ENCODE results near the gene ZBTB46. TPM values are rescaled to one million over a fixed set of nuclear protein-coding genes. Genes with fewer than 3 reads are reported as not detected.

ZBTB46 gene
- total RNA-seq, 1 experiment from 2014 or later = 18.9 TPM

- TF ChIP-seq SMAD3 (CRISPR knock-in tag; IDR thresholded peaks at IDR 0.05; ENCODE audit: borderline replicate concordance) (no peak), ZSCAN18 (CRISPR knock-in tag; IDR thresholded peaks at IDR 0.05) (no peak), TP53 (CRISPR knock-in tag; IDR thresholded peaks at IDR 0.05) (no peak), FOXK1 (CRISPR knock-in tag; IDR thresholded peaks at IDR 0.05) (no peak), FOXJ3 (CRISPR knock-in tag; IDR thresholded peaks at IDR 0.05; ENCODE audit: borderline replicate concordance) (no peak), IRF1 (CRISPR knock-in tag; IDR thresholded peaks at IDR 0.05) (no peak), SMAD4 (CRISPR knock-in tag; IDR thresholded peaks at IDR 0.05) (no peak), ELF4 (CRISPR knock-in tag; IDR thresholded peaks at IDR 0.05; ENCODE audit: low read depth) (no peak)
Measured at GRCh38 chr20:63837479-63837878, 6.4 kb upstream of the ZBTB46 start (continued).

- H3K27me3 Mint-ChIP-seq (ENCODE audit: low read depth) = peaks cover 20% of the 10 kb centered on the region
- H3K27ac Mint-ChIP-seq = no peak overlapping the region
- DNase-seq (ENCODE audit: low spot score) (no peak), ATAC-seq (no peak)
- no peaks in the 10 kb centered on the region for H3K9me3 Mint-ChIP-seq
- no peak overlapping the region for H3K4me3 Mint-ChIP-seq
- H3K4me1 Mint-ChIP-seq = peaks cover 23% of the 10 kb centered on the region
- CTCF ChIA-PET = interaction anchor here (0.6 to 1.2 kb wide), 4 partner anchors 11 to 298 kb away, joined by 3 to 6 read pairs (median 4); no protein-coding TSS in a partner anchor
- no peaks in the 10 kb centered on the region for H3K36me3 Mint-ChIP-seq
- TF ChIP-seq JUN (CRISPR knock-in tag; IDR thresholded peaks at IDR 0.05) (no peak), CREM (CRISPR knock-in tag; IDR thresholded peaks at IDR 0.05) (no peak), KAT7 (CRISPR knock-in tag; IDR thresholded peaks at IDR 0.05; ENCODE audit: borderline replicate concordance) (no peak), AR (CRISPR knock-in tag; IDR thresholded peaks at IDR 0.05) (no peak)
- POLR2A ChIA-PET = interaction anchor here (0.7 to 1.2 kb wide), 2 partner anchors 9 to 22 kb away, joined by 3 to 4 read pairs; no protein-coding TSS in a partner anchor
Measured at GRCh38 chr20:63836458-63837344, 5.6 kb upstream of the ZBTB46 start.

GRCh38 chr20:63835021-63835858 is 4.2 kb upstream of the ZBTB46 start:
- ATAC-seq = peak; percentile 89
- TF ChIP-seq PREB (CRISPR knock-in tag; IDR thresholded peaks at IDR 0.05; ENCODE audit: borderline replicate concordance) = no peak
- no peak for TF ChIP-seq ZNF281 (CRISPR knock-in tag; IDR thresholded peaks at IDR 0.05)
- TF ChIP-seq GABPB1 (CRISPR knock-in tag; IDR thresholded peaks at IDR 0.05) = no peak
- no peak for TF ChIP-seq CBFB (CRISPR knock-in tag; IDR thresholded peaks at IDR 0.05; ENCODE audit: low read depth)
- TF ChIP-seq AFF4 (CRISPR knock-in tag; IDR thresholded peaks at IDR 0.05; ENCODE audit: borderline replicate concordance) = no peak

More at GRCh38 chr20:63835021-63835858, 4.2 kb upstream of the ZBTB46 start:
- H3K27me3 Mint-ChIP-seq (ENCODE audit: low read depth) = peaks cover 20% of the 10 kb centered on the region
- H3K36me3 Mint-ChIP-seq = no peaks in the 10 kb centered on the region
- H3K4me1 Mint-ChIP-seq = peaks cover 20% of the 10 kb centered on the region
- CTCF ChIA-PET = interaction anchor here (0.6 to 1.4 kb wide), 5 partner anchors 23 to 248 kb away, joined by 3 to 8 read pairs (median 4); no protein-coding TSS in a partner anchor
- POLR2A ChIA-PET = interaction anchor here (1.0 kb wide), 2 partner anchors 13 to 25 kb away, joined by 3 to 5 read pairs; no protein-coding TSS in a partner anchor
- H3K27ac Mint-ChIP-seq = peak overlapping the region; percentile 76
- peak; percentile 88 for DNase-seq (ENCODE audit: low spot score)
- no peaks in the 10 kb centered on the region for H3K9me3 Mint-ChIP-seq
- H3K4me3 Mint-ChIP-seq = peak overlapping the region; percentile 40
